ENCODE results near the gene ATP1A4.

- no peak for TF ChIP-seq RAD21 (IDR thresholded peaks at IDR 0.05 in 1 of 2, conservative IDR thresholded peaks at IDR 0.05 in 1 of 2; ENCODE audit: low read depth in 2 of 2, low read length in 2 of 2)
- no peak for TF ChIP-seq EP300 (IDR thresholded peaks at IDR 0.05; ENCODE audit: borderline replicate concordance in 1 of 2, low read depth in 2 of 2, low read length in 2 of 2)
- no peak for TF ChIP-seq JUND (IDR thresholded peaks at IDR 0.05; ENCODE audit: low read length)
Measured at GRCh38 chr1:160177231-160177630, 25.8 kb downstream of the ATP1A4 start.
